AG04450 (cell line): ENCODE results near the gene TBC1D8. TPM values are rescaled to one million over a fixed set of nuclear protein-coding genes. Genes with fewer than 3 reads are reported as not detected.

Source experiments
- CTCF ChIA-PET: fragments of 300-600, 350-600 bp; formaldehyde crosslinking; extraction: SDS; loops from one replicate; lab custom pipeline; 2022; ENCODE audit warnings: antibody characterized with exemption, inconsistent platforms; lab: Charles Lee
- POLR2A ChIA-PET: fragments of 350-600 bp; formaldehyde crosslinking; extraction: SDS; loops from one replicate; lab custom pipeline; 2021; ENCODE audit warnings: antibody characterized with exemption, inconsistent platforms; lab: Yijun Ruan, JAX
- DNase-seq: peaks from one replicate; pipeline ENCODE4 v3.0.0-alpha.2; 2011; ENCODE audit warnings: low read depth, low spot score
- H3K27ac ChIP-seq: one replicate; pipeline ENCODE4 v1.5.1; 2012; ENCODE audit warnings: low read depth, low read length, control low read depth
- H3K27me3 ChIP-seq: one replicate; pipeline ENCODE4 v1.6.0; 2012; ENCODE audit warnings: low read length; ENCODE audit not compliant: control insufficient read depth, insufficient read depth
- H3K4me3 ChIP-seq: 2 replicates; pipeline ENCODE4 v1.5.1; 2011; ENCODE audit warnings: mild to moderate bottlenecking, low read depth, low read length, control low read depth
- H3K9me3 ChIP-seq: 2 replicates; pipeline ENCODE4 v1.5.1; 2012; ENCODE audit warnings: low read length; ENCODE audit not compliant: control insufficient read depth, insufficient read depth
- CTCF ChIP-seq: IDR thresholded peaks from 2 replicates; pipeline ENCODE4 v1.5.1; 2011; ENCODE audit warnings: low read depth, low read length, control low read depth, inconsistent platforms
- polyA plus RNA-seq: library from polyadenylated mRNA; depleted of rRNA; stranded (reverse); fragments of >200 nt; gene quantifications from 2 replicates; pipeline ENCODE4 v1.2.3, GENCODE V29; 2011

The TBC1D8 gene
- polyA plus RNA-seq, 1 experiment = 2.5 TPM

- ChIA-PET CTCF (interaction anchor here (0.9 kb wide), 1 partner anchor 77 kb away, joined by 3 read pairs; no protein-coding TSS in a partner anchor), POLR2A (no interaction called here)
- no peak overlapping the region for H3K4me3 ChIP-seq
- H3K27me3 ChIP-seq = peaks cover 3% of the 10 kb centered on the region
- TF ChIP-seq CTCF = no peak
- no peak overlapping the region for H3K27ac ChIP-seq
- DNase-seq = peak; percentile 20
- no peaks in the 10 kb centered on the region for H3K9me3 ChIP-seq
Measured at GRCh38 chr2:101111917-101112771, 39.0 kb downstream of the TBC1D8 start.

GRCh38 chr2:101111262-101111838 is 39.8 kb downstream of the TBC1D8 start:
- no peak for TF ChIP-seq CTCF
- Histone ChIP-seq H3K27me3 (peaks cover 5% of the 10 kb centered on the region), H3K4me3 (no peak overlapping the region), H3K27ac (no peak overlapping the region), H3K9me3 (no peaks in the 10 kb centered on the region)
- POLR2A ChIA-PET = no interaction called here
- no peak for DNase-seq
- CTCF ChIA-PET = interaction anchor here (0.7 to 0.9 kb wide), 2 partner anchors 77 kb away, joined by 3 read pairs; no protein-coding TSS in a partner anchor

GRCh38 chr2:101109451-101110118 is 41.6 kb downstream of the TBC1D8 start:
- H3K4me3 ChIP-seq = no peak overlapping the region
- H3K27me3 ChIP-seq = peaks cover 2% of the 10 kb centered on the region
- no peaks in the 10 kb centered on the region for H3K9me3 ChIP-seq
- TF ChIP-seq CTCF = no peak
- no peak for DNase-seq
- ChIA-PET POLR2A (no interaction called here), CTCF (no interaction called here)
- no peak overlapping the region for H3K27ac ChIP-seq

- H3K9me3 ChIP-seq = peaks cover 2% of the 10 kb centered on the region; the same call in 1 of the 2 replicates
- no peak for DNase-seq
- ChIA-PET POLR2A (no interaction called here), CTCF (interaction anchor here (1.4 kb wide), 1 partner anchor 71 kb away, joined by 4 read pairs; no protein-coding TSS in a partner anchor)
- H3K27me3 ChIP-seq = peaks cover 2% of the 10 kb centered on the region
- TF ChIP-seq CTCF = no peak
- no peak overlapping the region for H3K27ac ChIP-seq
- no peak overlapping the region for H3K4me3 ChIP-seq
Measured at GRCh38 chr2:101108357-101108756, 42.8 kb downstream of the TBC1D8 start.
